ENCODE measurements around the gene HOXA3.

Gene HOXA3

DNA sequence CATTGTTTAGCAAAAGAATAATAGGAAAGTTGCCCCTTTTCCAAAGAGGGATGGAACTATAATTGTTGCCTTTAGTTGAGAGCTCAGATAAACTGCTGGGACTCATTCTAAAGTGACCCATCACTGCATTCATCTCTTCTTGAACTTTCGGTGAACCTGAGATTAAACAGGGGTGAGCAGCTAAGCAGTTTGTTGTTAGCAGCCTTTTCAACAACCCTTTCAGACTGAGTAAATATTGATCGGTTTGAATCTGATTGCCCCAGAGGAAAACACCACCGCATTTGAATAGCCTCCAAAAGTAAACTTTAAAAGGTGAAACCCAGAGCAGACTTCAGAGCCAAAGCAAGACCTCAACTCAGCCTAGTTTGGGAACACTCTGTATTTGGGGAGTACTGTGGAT is 61.3 kb downstream of the HOXA3 start:
- DNase-seq (ENCODE audit: low spot score) = peak; percentile 84

DNA sequence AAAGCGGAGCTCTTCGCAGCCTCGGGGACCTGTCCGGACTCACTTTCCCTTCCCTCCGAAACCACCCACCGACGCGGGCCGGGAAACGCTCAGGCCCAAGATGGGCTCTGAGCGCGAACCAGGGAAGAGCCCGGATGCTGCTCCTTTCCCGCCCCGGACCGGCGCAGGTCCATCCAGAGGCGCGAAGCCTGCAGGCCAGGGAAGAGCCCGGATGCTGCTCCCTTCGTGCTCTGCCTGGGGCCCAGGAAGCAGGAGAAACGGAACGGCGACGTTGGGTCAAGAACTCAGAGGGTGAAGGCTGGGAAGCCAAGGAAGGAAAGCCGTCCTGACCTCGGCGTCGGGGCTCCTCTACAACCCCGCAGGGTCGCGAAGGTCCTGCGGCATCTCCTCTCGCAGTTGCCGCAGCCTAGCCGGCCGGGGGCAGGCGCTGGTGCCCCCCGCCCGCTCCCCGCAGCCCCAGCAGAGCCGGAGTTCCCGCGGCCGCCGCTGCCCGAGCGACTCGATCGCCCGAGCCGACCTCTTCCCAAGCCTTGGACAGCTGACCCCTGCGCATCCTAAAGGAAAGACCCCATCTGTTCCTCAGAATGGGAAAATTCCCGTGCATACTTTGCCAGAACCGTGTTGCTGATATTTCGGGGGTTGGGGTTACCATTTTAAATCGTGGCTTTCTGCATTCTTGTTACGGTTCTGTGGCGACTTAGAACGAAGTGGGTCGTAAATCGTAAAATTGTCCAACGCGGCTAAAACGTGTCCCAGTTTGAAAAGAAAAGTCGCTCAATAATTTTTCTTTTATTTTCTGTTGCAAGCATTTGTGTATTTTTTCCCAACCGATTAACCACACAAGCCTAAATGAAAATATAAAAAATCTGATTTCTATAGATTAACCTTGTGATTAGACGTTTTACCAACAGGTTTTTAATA is 64.1 kb downstream of the HOXA3 start:
- no peak for DNase-seq (ENCODE audit: low spot score)

DNA sequence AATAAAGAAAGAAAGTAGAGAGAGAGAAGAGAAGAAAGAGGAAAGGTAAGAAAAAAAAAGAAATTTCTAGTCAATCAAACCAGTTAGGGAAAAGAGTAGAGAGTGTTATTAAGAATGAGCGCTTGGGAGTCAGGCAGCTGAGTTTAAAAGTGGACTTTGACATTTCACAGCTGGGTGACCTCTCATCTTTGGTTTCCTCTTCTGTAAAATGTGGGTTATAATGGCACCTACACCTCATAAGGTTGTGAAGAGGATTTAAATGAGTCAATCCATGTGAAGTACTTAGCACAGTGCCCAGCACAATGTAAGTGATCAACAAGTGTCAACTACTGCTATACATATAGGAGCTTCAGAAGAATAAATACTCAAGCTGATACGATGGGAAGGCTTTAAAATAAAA is 68.7 kb downstream of the HOXA3 start:
- DNase-seq (ENCODE audit: low spot score) = no peak

DNA sequence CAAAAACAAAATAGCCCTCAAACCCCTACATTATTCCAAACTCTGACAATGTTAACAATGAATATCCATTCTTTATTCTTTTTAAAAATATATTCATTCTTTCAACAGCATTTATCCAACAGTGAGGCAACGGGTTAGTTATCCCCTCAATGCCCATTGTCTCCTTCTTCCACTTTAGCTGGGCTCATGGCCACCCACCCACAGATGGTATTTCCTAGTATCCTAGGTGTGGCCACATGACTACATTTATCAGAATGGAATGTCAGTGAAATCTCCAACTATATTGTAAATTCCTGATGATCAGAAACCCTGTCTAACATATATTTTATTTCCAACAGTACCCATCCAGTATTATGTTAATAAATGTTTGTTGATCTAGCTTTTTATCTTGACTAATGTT is 70.2 kb downstream of the HOXA3 start:
- DNase-seq (ENCODE audit: low spot score) = no peak

DNA sequence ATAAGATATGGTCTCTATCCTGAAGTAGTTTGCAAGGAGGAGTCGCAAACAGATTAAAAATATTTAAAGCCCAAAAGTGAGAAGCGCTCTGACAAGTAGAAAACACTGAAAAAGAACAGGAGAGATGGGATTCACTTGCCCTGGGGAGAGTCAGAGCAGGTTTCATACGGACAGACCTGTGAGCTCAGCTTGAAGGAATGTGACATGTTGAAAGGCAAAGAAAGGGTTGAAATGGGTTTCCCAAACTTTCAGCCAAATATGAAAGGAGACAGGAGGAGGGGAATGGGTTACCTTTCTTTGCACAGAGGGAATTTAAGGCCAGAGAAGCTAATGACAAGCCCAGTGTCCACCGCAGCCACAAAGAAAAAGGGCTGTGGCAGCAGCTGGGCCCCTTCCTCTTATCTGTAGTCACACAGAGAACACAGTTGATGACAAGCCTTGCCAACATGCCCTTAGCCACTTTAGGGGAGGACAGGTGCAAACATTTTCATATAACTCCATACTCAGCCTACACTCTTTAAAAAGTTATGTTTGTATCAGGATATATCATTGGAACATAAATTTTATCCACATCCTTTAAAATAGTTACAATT is 71.4 kb downstream of the HOXA3 start:
- peak; percentile 72 for DNase-seq (ENCODE audit: low spot score)

DNA sequence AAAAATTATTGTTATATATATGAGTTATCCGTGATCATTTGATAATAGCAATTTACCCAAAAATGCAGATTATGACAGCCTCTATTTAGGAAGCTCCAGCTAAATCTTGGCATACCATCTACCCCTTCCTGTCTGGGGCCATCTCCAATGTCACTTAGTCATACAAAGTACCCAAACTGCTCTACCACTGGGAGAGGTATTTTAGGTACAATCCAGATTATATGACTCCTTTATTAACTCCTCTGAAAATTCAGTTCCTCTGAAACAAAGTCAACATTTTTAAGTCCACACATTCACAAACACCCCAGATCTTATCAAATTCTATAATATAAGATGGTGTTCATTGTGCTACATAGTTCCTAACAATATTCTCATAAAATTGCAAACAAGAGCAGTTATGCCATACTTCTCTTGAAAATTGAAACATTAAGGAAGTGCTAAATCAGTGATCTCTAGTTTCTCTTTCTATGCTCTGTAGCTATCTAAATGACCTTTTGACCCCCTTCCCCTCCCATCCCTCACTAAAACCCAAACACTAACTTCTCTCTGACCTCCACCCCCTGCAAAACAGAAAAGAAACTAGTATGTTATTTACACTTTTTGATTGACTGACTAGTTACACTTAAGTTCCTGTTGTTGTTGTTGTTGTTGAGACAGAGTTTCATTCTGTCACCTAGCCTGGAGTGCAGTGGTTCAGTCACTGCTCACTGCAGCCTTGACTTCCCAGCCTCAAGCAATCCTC is 73.0 kb downstream of the HOXA3 start:
- DNase-seq (ENCODE audit: low spot score) = no peak

DNA sequence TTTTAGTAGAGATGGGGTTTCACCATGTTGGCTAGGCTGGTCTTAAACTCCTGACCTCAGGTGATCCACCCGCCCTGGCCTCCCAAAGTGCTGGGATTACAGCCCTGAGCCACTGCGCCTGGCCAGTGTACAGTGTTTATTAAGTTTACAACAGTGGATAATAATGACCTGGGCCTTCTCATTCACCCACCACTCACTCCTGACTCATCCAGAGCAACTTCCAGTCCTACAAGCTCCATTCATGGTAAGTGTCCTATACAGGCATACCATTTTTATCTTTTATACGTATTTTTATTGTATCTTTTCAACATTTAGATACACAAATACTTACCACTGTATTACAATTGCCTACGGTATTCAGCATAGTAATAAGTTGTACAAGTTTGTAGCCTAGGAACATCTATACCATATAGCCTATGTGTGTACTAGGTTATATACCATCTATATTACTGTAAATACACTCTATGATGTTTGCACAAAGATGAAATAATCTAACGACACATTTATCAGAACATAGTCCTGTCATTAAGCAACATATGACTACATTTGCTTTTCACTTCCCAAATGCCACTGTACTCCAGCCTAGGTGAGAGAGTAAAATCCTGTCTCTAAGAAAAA is 73.7 kb downstream of the HOXA3 start:
- DNase-seq (ENCODE audit: low spot score) = no peak

DNA sequence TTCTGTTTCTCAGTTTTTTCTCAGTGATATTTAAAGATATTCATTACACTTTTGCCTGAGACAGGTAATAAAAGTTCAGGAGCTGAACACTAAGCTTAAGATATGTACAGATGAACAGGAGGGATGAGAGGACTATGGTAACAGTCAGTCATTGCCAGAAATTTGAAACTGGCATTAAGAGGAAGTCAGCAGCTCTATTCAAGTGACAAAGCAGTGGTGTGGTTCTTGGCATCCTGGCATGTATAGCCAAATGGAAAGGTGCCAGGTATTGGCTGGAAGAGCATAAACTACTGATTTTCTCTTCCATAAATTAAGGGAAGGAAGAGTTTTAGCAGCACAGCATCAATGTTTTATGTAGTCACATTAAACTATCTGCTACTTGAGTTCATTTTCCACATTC is 79.3 kb downstream of the HOXA3 start:
- no peak for DNase-seq (ENCODE audit: low spot score)

DNA sequence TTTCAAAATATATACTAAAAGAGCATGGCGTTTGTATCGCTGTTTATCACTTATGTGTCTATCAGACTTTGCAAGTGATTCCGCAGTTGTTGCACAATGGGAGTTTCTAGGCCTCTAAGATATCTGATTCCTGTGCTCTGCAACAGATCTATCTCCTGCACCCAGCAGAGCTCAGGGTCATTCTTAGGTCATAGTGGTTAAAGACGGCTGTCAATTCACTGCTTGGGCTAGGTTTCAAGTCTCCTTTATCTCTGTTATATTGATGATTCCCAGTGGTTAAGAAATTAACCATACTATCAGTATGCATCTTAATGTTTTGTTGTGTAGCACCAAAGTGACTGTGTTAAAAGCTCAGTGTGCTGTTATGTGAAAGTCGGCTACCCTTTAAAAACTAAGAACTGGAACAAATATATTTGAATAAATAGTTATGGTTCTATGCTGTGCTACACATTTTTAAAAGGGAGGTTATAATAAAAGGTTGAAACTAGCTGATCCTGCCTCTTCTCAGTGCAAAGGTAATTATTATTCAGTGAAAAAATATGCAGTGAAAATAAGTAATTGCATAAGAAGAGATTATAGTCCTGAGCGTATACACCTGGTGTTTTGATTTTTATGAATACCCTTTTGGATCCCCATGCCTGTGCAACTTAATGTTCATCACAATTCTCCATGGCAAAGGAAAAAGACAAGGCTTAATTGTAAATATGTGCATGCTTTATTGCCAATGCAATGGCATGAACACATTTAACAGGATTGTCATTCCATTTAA is 80.6 kb downstream of the HOXA3 start:
- peak; percentile 55 for DNase-seq (ENCODE audit: low spot score)

DNA sequence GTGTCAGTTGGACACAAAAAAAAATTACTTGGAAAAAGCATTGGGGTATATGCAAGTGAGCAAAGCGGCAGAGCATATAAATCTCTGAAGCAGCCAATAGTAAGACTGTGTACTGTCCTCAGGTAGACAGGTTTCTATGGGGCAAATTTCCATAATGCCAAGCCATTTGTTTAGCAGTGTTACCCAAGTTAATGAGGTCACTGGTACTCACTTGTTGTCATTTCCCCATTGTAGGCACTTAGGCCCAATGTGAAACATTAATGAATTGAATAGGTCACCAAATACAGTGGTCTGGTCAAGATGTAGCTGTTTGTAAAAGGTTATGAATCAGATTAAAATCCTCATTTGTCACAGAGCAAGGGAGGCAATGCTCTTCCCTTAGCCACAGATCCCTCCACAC is 84.1 kb downstream of the HOXA3 start:
- no peak for DNase-seq (ENCODE audit: low spot score)

DNA sequence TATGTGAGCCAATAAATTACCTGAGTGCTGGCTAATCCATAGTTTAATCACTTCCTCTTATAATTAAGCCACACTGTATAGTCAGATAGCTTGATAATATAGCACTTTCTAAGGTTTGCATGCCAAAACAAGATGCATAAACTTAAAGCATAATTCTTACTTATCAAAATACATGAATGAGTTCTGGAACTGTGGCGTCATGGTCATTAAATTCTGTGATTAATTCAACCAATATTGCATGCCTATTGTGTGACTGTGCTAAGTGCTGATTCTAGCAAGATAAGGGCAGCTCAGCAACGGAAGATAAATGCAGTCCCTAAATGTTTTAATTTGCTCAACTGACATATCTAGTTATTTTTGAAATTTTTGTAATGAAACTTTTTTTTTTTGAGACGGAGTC is 86.2 kb downstream of the HOXA3 start:
- no peak for DNase-seq (ENCODE audit: low spot score)

DNA sequence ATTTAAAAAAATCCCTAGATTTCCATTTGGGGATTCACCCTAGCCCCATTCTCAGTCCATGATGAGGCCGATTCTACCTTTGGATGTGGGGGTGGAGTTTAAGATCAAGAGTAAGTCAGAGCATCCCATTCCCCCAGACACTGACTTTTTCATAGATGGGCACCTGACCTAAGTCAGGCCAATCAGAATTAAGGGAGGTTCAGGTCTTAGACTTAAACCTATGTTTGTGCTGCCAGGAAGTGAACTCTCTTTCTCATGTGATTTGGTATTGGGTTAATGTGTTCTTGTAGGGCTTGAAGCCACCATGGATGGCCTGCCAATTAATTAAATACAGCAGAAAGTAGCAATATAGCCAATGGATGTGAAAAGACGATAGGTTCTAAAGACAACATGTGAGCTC is 86.7 kb downstream of the HOXA3 start:
- no peak for DNase-seq (ENCODE audit: low spot score)

DNA sequence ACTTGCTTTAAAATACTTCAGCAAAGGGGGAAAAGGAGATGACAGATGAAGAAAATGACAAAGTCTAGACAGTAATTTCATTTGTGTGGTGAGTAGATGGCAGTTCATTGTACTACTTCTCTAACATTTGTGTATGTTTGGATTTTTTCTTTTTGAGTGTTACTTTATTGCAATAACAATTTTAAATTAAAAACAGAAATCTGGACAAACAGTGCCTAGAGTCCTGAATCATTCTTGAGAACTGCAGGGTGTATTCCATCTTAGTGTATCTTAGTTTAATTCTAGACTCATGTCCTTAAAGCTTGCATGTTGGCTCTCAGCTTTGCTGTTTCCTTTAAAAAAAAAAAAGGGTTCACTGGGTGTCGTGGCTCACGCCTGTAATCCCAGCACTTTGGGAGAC is 87.7 kb downstream of the HOXA3 start:
- DNase-seq (ENCODE audit: low spot score) = no peak

DNA sequence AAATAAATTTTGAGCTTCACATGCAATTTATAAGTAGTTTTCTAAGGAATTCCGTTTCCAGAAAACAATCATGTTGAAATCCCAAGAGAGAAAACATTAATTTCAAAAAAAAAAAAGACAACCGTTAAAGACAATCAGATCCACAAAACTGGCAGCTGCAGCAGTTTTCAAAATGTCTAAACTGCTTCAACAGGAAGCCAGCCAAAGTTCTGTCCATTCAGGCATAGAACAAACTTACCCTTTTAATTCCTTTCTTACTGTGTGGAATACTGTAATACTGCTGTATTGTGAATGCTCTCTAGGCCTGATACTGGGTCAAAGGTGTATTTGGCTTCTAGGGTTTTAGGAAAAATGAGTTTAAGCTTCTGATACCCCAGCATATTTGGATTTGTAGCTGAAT is 88.2 kb downstream of the HOXA3 start:
- DNase-seq (ENCODE audit: low spot score) = no peak

DNA sequence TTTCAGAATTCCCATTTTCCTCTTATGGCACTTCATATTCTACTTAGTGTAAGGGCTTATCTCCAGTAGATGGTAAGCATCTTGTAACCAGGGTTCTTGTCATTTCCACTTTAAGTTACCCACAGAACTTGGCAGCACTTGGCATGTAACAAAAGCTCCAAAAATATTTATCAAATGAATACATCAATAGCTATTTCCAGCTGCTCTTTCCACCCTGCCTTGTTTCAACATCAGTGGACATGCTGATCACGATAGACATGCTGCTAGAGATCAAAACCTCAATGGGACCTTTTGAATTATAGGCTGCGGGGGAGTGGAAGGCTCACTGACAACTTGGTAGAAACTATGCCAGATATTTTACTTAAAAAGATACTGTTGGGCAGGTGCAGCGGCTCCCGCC is 89.4 kb downstream of the HOXA3 start:
- DNase-seq (ENCODE audit: low spot score) = no peak

All from HuH-7 (cell line).